Activated CD8-positive, alpha-beta T cell treated with anti-CD3 and anti-CD28 coated beads for 36 hours (primary cell): ENCODE data around the gene GSDME. TPM values are rescaled to one million over a fixed set of nuclear protein-coding genes. Genes with fewer than 3 reads are reported as not detected.
A peak's percentile ranks its signal among the peaks of the same experiment; 100 is the strongest.

ENCODE experiments used
- ATAC-seq: fragments of 200-7000 bp; cut with Tn5 transposase; one replicate; pipeline ENCODE4 v1.10.0; 2021; ENCODE audit warnings: mild to moderate bottlenecking, moderate library complexity
- CTCF ChIA-PET: fragments of 350-600 bp; sonication (Branson Sonifier 250); formaldehyde crosslinking; loops from one replicate; lab custom pipeline; 2021; ENCODE audit warnings: antibody characterized with exemption; lab: Charles Lee
- POLR2A ChIA-PET: fragments of 350-600 bp; sonication (Branson Sonifier 250); formaldehyde crosslinking; loops from one replicate; lab custom pipeline; 2021; ENCODE audit warnings: antibody characterized with exemption; lab: Charles Lee
- DNase-seq: peaks from one replicate; pipeline ENCODE4 v3.0.0-alpha.2; 2020
- H3K27ac Mint-ChIP-seq: one replicate; pipeline ENCODE4 v1.8.0; 2021; ENCODE audit warnings: mild to moderate bottlenecking, mixed read lengths
- H3K27me3 Mint-ChIP-seq: one replicate; pipeline ENCODE4 v1.8.0; 2021; ENCODE audit warnings: mixed read lengths
- H3K36me3 Mint-ChIP-seq: one replicate; pipeline ENCODE4 v1.8.0; 2021; ENCODE audit warnings: low read depth, mixed read lengths
- H3K4me1 Mint-ChIP-seq: one replicate; pipeline ENCODE4 v1.8.0; 2021; ENCODE audit warnings: low read depth, mixed read lengths
- H3K4me3 Mint-ChIP-seq: one replicate; pipeline ENCODE4 v1.8.0; 2021; ENCODE audit warnings: mild to moderate bottlenecking, moderate library complexity, mixed read lengths
- H3K9me3 Mint-ChIP-seq: one replicate; pipeline ENCODE4 v1.8.0; 2021; ENCODE audit warnings: mixed read lengths
- CTCF ChIP-seq: fragments of 200-600 bp; IDR thresholded peaks from one replicate; pipeline ENCODE4 v1.8.0; 2022; ENCODE audit warnings: antibody characterized with exemption, mild to moderate bottlenecking
- intact Hi-C: fragments of 100-400 bp; cut with micrococcal nuclease; formaldehyde crosslinking; loops from one replicate; pipeline ENCODE4 v1.10.0; 2022
- total RNA-seq, 2 experiments: library from RNA; stranded (reverse); gene quantifications; one replicate each; pipeline ENCODE4 v1.2.3, GENCODE V29; 2021

GSDME gene
- total RNA-seq, 2 experiments from 2014 or later: 5.2 to 6.1 TPM

- ChIA-PET POLR2A (no interaction called here), CTCF (interaction anchor here (0.6 to 7.0 kb wide), 32 partner anchors 9 to 969 kb away, joined by 3 to 53 read pairs (median 4); partner anchors contain the start of gene PALS2)
- no peak overlapping the region for H3K27ac Mint-ChIP-seq
- no peaks in the 10 kb centered on the region for H3K9me3 Mint-ChIP-seq
- no peak overlapping the region for H3K4me3 Mint-ChIP-seq
- peak; percentile 61 for DNase-seq
- H3K36me3 Mint-ChIP-seq: peaks cover 12% of the 10 kb centered on the region
- intact Hi-C loops: loop anchor here (10.0 kb wide), 1 partner anchor 371 kb away; no protein-coding TSS in a partner anchor
- H3K27me3 Mint-ChIP-seq: no peaks in the 10 kb centered on the region
- ATAC-seq: peak; percentile 56
- peaks cover 4% of the 10 kb centered on the region for H3K4me1 Mint-ChIP-seq
- TF ChIP-seq CTCF: peak; percentile 82
Measured at GRCh38 chr7:24665564-24666294, 91.5 kb downstream of the GSDME start.

GRCh38 chr7:24660546-24660945, 96.7 kb downstream of the GSDME start:
- no peak for TF ChIP-seq CTCF
- Mint-ChIP-seq H3K4me3 (no peak overlapping the region), H3K36me3 (peaks cover 15% of the 10 kb centered on the region), H3K4me1 (peaks cover 4% of the 10 kb centered on the region), H3K27me3 (no peaks in the 10 kb centered on the region), H3K9me3 (no peaks in the 10 kb centered on the region), H3K27ac (no peak overlapping the region)
- DNase-seq: no peak
- CTCF ChIA-PET: no interaction called here
- no peak for ATAC-seq
- intact Hi-C loops: loop anchor here (5.0 to 10.0 kb wide), 2 partner anchors 73 to 366 kb away; no protein-coding TSS in a partner anchor
- POLR2A ChIA-PET: no interaction called here

GRCh38 chr7:24659505-24659904, 97.8 kb downstream of the GSDME start:
- ATAC-seq (no peak), DNase-seq (no peak)
- Mint-ChIP-seq H3K9me3 (no peaks in the 10 kb centered on the region), H3K4me3 (no peak overlapping the region), H3K36me3 (peaks cover 13% of the 10 kb centered on the region), H3K27ac (no peak overlapping the region), H3K4me1 (peaks cover 4% of the 10 kb centered on the region), H3K27me3 (no peaks in the 10 kb centered on the region)
- intact Hi-C loops: no loop called here
- ChIA-PET CTCF (no interaction called here), POLR2A (no interaction called here)
- TF ChIP-seq CTCF: no peak

- intact Hi-C loops: no loop called here
- Mint-ChIP-seq H3K9me3 (no peaks in the 10 kb centered on the region), H3K36me3 (peaks cover 17% of the 10 kb centered on the region), H3K4me1 (peaks cover 5% of the 10 kb centered on the region), H3K4me3 (no peak overlapping the region), H3K27me3 (no peaks in the 10 kb centered on the region), H3K27ac (no peak overlapping the region)
- ATAC-seq: no peak
- no peak for TF ChIP-seq CTCF
- DNase-seq: no peak
- ChIA-PET CTCF (no interaction called here), POLR2A (no interaction called here)
Measured at GRCh38 chr7:24657980-24658379, 99.3 kb downstream of the GSDME start.

GRCh38 chr7:24656608-24657007, 100.7 kb downstream of the GSDME start:
- Mint-ChIP-seq H3K36me3 (peaks cover 18% of the 10 kb centered on the region), H3K27me3 (no peaks in the 10 kb centered on the region), H3K4me3 (no peak overlapping the region), H3K27ac (no peak overlapping the region), H3K4me1 (peaks cover 12% of the 10 kb centered on the region), H3K9me3 (no peaks in the 10 kb centered on the region)
- intact Hi-C loops: no loop called here
- ATAC-seq (no peak), DNase-seq (no peak)
- ChIA-PET POLR2A (no interaction called here), CTCF (interaction anchor here (1.0 kb wide), 1 partner anchor 367 kb away, joined by 3 read pairs; no protein-coding TSS in a partner anchor)
- TF ChIP-seq CTCF: no peak
